Measurements from ENCODE around the gene SCN8A.
"Not testable (repeated sequence)": the region's sequence is repeated elsewhere in the genome, so short reads cannot be mapped to it uniquely, and the experiment has no call there.

The SCN8A gene

GRCh38 chr12:51622564-51622963 lies 31.5 kb downstream of the SCN8A start:
- no peak for DNase-seq (ENCODE audit: low read depth in 3 of 3)

GRCh38 chr12:51625370-51625769 lies 34.3 kb downstream of the SCN8A start:
- DNase-seq (ENCODE audit: low read depth in 3 of 3) = no peak

DNA sequence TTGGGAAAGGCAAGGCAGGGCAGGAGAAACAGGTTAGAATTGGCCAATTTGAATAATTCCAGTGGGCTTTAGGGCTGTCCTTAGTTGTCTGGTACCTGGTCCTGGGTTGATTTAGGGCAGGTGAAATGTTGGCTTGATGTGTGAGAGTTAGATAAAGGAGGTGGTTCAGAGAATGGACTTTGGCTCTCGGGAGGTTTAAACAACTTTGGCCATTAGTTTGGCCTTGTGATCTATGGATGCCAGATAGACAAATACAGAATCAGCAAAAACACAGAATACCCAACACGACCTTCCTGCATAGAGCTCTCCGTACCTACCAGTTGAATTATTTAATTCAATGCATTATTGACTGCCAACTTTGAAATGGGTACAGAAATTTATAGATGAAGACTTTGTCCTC lies 35.1 kb downstream of the SCN8A start:
- no peak for DNase-seq (ENCODE audit: low read depth in 3 of 3)

- DNase-seq (ENCODE audit: low read depth in 3 of 3) = no peak
These were observed 35.6 kb downstream of the SCN8A start for GRCh38 chr12:51626629-51627028.

- DNase-seq (ENCODE audit: low read depth in 3 of 3) = no peak
These were observed 39.3 kb downstream of the SCN8A start for GRCh38 chr12:51630256-51630880.

- DNase-seq (ENCODE audit: low read depth in 3 of 3) = no peak
These were observed 40.0 kb downstream of the SCN8A start for GRCh38 chr12:51630986-51631385.

GRCh38 chr12:51631591-51631990 lies 40.6 kb downstream of the SCN8A start:
- no peak for DNase-seq (ENCODE audit: low read depth in 3 of 3)

- no peak for DNase-seq (ENCODE audit: low read depth in 3 of 3)
These were observed 41.6 kb downstream of the SCN8A start for GRCh38 chr12:51632623-51633022.

DNA sequence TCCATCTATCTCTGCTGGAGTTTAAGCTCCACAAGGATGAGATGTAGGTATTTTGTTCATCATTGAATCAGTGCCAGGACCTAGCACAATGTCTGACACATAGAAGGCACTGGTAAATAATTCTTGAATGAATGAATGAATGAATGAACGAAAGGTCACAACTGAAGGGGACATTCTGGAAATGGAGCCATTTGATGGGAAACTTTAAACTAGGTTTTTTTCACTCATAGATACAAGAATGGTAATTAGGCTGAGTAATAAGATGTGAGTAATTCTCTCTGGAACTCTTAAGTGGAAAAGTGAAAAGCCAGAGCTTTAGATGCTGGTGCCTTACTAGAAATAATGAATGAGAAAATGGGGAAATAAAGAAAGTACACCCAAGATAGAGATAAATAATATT lies 44.3 kb downstream of the SCN8A start:
- no peak for DNase-seq (ENCODE audit: low read depth in 3 of 3)

DNA sequence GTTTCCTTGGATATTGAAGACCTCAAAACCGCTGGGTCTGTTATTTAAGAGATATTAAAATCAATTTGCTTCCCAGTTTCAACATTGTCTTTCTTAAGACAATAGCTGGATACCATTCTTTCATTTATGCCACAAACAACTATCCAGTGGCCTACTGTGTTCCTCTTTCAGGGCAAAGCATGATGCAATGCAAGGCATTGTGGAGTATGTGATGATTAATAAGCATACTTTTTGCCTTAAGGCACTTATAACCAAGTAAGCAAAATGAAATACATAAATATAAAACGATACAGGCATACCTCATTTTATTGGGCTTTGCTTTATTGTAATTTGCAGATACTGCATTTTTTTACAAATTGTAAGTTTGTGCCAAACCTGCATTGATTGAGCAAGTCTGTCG lies 45.5 kb downstream of the SCN8A start:
- DNase-seq (ENCODE audit: low read depth in 3 of 3) = no peak

GRCh38 chr12:51636986-51637385 lies 46.0 kb downstream of the SCN8A start:
- DNase-seq (ENCODE audit: low read depth in 3 of 3) = no peak

DNA sequence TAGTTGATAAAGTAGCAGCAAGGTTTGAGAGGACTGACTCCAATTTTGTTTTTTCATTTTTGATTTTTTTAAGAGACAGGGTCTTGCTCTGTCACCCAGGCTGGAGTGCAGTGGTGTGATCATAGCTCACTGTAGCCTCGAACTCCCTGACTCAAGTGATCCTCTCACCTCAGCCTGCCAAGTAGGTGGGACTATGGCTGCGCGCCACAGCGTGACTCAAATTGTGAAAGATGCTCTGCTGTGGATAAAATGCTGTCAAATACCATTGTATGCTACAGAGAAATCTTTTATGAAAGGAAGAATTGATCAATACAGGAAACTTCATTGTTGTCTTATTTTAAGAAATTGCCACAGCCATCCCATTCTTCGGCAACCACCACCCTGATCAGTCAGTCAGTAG lies 48.3 kb downstream of the SCN8A start:
- DNase-seq (ENCODE audit: low read depth in 3 of 3) = peak in 1 of 3 donors; percentile 5

GRCh38 chr12:51642286-51642685 lies 51.3 kb downstream of the SCN8A start:
- DNase-seq (ENCODE audit: low read depth in 3 of 3) = no peak

DNA sequence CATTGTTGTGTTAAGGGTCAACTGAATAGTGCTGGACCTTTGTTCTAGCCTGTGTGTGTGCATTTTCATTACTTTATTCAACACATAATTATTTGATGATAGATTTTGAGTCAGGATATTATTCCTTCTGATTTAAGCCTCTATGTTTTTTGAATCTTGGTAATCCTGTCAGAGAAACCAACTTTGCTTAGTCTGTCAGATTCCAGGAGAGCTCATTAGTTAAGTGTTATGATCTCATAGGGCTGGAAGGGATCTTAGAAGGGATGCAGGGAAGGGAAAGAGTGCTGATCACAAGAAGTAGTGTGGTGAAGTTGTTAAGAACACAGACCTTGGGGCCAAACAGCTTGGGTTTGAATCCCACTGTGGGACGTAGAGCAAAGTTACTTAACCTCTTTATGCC lies 52.9 kb downstream of the SCN8A start:
- no peak for DNase-seq (ENCODE audit: low read depth in 3 of 3)

- not testable (repeated sequence) for DNase-seq (ENCODE audit: low read depth in 3 of 3)
These were observed 53.7 kb downstream of the SCN8A start for GRCh38 chr12:51644691-51645090.

DNA sequence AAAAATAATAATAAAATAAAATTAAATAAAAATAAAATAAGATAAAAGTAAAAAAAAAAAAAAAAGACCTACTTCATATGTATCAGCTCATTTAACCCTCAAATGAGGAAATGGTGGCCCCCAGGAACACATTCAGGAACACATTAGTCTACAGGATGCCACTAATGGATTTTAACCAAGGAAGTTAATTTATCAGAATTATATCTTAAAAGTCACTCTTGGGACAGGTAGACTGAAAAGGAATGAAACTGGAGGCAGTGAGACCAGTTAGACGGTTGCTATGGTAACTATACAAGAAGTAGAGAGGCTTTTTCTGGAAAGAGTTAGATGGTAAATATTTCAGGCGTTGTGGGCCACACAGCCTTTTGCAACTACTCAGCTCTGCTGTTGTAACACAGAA lies 54.9 kb downstream of the SCN8A start:
- DNase-seq (ENCODE audit: low read depth in 3 of 3) = no peak

DNA sequence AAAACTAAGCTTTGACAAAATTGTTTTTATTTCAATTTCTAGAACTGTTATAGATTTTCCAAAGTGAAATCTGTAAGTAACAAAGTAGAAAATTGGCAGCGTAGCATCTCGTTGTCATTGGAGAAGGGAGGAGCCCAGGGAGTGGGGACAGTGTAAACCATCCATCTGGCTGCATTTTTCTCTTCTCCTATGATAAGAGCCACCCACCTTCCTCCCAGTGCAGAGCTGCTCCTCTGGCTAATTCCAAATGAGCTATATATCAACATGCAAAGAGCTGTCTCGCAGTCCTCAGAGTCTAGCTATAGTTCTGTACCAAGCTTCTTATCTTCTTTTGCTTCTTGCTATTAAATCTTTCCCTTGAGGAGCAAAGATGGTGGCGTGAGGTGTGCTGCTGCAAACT lies 56.6 kb downstream of the SCN8A start:
- DNase-seq (ENCODE audit: low read depth in 3 of 3) = no peak

- no peak for DNase-seq (ENCODE audit: low read depth in 3 of 3)
These were observed 62.4 kb downstream of the SCN8A start for GRCh38 chr12:51653431-51653830.

DNA sequence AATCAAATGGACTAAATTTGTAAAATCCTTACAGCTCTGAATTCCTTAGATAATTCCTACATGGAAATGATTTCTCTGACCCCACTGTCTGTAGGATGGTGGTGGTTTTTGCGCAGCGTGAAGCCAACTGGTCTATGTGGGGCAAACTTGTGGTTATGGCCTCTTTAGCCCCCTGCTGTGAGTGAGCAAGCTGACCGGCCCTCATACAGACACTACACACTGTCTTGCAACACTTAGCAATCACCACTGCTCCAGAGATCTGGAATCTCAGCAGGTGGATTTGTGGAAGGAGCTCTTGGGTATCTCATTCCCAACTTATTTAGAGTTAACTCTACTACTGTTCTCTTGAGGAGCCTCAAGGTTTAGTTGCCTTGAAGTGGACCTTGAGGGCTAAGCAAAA lies 70.2 kb downstream of the SCN8A start:
- DNase-seq (ENCODE audit: low read depth in 3 of 3) = no peak

GRCh38 chr12:51661836-51662235 lies 70.8 kb downstream of the SCN8A start:
- no peak for DNase-seq (ENCODE audit: low read depth in 3 of 3)

DNA sequence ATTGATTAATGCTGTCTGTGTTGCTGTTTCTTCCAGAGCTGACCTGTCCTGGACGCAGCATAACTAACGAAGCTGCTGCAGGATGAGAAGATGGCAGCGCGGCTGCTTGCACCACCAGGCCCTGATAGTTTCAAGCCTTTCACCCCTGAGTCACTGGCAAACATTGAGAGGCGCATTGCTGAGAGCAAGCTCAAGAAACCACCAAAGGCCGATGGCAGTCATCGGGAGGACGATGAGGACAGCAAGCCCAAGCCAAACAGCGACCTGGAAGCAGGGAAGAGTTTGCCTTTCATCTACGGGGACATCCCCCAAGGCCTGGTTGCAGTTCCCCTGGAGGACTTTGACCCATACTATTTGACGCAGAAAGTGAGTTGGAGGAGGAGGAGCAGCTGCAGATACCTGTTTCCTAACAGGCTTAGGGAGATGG lies 71.7 kb downstream of the SCN8A start:
- DNase-seq (ENCODE audit: low read depth in 3 of 3) = no peak

- no peak for DNase-seq (ENCODE audit: low read depth in 3 of 3)
These were observed 72.4 kb downstream of the SCN8A start for GRCh38 chr12:51663390-51663789.

DNA sequence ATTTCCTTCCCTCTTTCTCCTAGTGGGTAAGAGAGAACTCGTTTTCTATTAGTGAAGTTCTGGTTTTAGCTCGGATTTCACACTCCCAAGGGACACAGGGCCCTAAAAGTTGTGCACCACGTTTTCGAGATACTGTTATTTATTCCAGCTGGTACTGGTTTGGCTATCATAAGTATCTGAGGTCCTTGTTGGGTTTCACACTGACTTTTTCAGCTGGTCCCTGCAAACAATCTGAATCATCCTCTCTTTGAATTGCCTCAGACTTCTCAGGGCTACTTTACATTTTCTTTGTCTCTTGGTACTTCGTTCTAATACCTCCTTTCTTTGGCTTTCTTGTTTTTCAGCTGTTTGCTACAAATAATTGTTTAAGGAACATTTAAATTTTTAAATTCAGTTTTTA lies 75.7 kb downstream of the SCN8A start:
- DNase-seq (ENCODE audit: low read depth in 3 of 3) = no peak

- DNase-seq (ENCODE audit: low read depth in 3 of 3) = no peak
These were observed 76.2 kb downstream of the SCN8A start for GRCh38 chr12:51667269-51667668.
